Thoracic aorta (tissue), 2 donors: ENCODE results near the gene CDH22. TPM values are rescaled to one million over a fixed set of nuclear protein-coding genes. Genes with fewer than 3 reads are reported as not detected.

Experiments used
- ATAC-seq: fragments of 150-250 bp; one replicate; pipeline ENCODE4 v1.8.0; 2017; ENCODE audit warnings: low read depth; ENCODE audit not compliant: insufficient number of reproducible peaks, low FRiP score
- DNase-seq: peaks from one replicate; pipeline ENCODE4 v3.0.0-alpha.2; 2020; ENCODE audit warnings: low spot score
- H3K27ac ChIP-seq, 2 donors: fragments of 200-600 bp; sonication (generic); 1 replicate in 1 of 2; 2 replicates in 1 of 2; pipeline ENCODE4 v1.5.1; 2016; ENCODE audit warnings: mild to moderate bottlenecking in 2 of 2, moderate library complexity in 2 of 2
- H3K27me3 ChIP-seq: fragments of 200-600 bp; sonication (generic); replicated peaks from 2 replicates; pipeline ENCODE4 v1.6.0; 2016; ENCODE audit warnings: mild to moderate bottlenecking; ENCODE audit not compliant: insufficient read depth
- H3K36me3 ChIP-seq: fragments of 200-600 bp; sonication (generic); one replicate; pipeline ENCODE4 v1.5.1; 2016
- H3K4me1 ChIP-seq, 2 donors: fragments of 200-600 bp; sonication (generic); 1 replicate in 1 of 2; 2 replicates in 1 of 2; pipeline versions ENCODE4 v1.5.1 to v1.6.0; 2016; ENCODE audit warnings: low read depth in 2 of 2, mild to moderate bottlenecking in 1 of 2; ENCODE audit not compliant: control insufficient read depth in 1 of 2
- H3K4me3 ChIP-seq: fragments of 200-600 bp; sonication (generic); 2 replicates; pipeline ENCODE4 v1.5.1; 2016; ENCODE audit warnings: mild to moderate bottlenecking
- H3K9me3 ChIP-seq: fragments of 200-600 bp; sonication (generic); 2 replicates; pipeline ENCODE4 v1.5.1; 2016
- total RNA-seq, 2 donors: library from RNA; depleted of rRNA; stranded (reverse); fragments of >200 nt; gene quantifications; one replicate each; pipeline versions ENCODE4 v1.1.0 to v1.2.3, GENCODE V29; 2016
- TF ChIP-seq, protein P1 (sequence below): fragments of 200-600 bp; sonication (generic); IDR thresholded peaks from one replicate; pipeline ENCODE4 v1.5.1; 2019; ENCODE audit warnings: antibody characterized with exemption

Gene CDH22
- total RNA-seq, 2 donors from 2014 or later: not detected

DNA sequence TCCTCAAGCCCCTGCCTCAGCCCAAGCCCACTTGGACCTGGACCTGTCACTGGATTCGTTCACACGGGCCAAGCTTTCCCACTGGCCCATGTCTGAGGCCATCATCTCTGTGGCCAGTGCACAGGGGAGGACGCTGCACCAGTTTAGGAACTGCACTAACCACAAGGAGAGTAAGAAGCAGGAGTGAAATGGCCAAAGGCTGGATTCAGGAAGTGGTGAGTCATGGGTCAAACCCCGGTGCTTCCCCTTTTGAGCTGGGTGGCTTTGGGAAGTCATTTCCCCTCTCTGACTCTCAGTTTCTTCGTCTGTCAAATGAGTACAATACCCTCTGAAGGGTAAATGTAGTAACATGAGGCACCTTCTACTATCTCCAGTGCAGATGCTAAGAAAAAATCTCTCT, 102.3 kb downstream of the CDH22 start:
- ATAC-seq (no peak), DNase-seq (no peak)
- Histone ChIP-seq H3K4me1 (peaks cover 0 to 5% of the 10 kb centered on the region in 2 donors), H3K27ac (no peak overlapping the region), H3K4me3 (no peak overlapping the region), H3K9me3 (no peaks in the 10 kb centered on the region), H3K27me3 (peaks cover 5% of the 10 kb centered on the region), H3K36me3 (no peaks in the 10 kb centered on the region)
- TF ChIP-seq, protein P1, sequence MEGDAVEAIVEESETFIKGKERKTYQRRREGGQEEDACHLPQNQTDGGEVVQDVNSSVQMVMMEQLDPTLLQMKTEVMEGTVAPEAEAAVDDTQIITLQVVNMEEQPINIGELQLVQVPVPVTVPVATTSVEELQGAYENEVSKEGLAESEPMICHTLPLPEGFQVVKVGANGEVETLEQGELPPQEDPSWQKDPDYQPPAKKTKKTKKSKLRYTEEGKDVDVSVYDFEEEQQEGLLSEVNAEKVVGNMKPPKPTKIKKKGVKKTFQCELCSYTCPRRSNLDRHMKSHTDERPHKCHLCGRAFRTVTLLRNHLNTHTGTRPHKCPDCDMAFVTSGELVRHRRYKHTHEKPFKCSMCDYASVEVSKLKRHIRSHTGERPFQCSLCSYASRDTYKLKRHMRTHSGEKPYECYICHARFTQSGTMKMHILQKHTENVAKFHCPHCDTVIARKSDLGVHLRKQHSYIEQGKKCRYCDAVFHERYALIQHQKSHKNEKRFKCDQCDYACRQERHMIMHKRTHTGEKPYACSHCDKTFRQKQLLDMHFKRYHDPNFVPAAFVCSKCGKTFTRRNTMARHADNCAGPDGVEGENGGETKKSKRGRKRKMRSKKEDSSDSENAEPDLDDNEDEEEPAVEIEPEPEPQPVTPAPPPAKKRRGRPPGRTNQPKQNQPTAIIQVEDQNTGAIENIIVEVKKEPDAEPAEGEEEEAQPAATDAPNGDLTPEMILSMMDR: no peak

DNA sequence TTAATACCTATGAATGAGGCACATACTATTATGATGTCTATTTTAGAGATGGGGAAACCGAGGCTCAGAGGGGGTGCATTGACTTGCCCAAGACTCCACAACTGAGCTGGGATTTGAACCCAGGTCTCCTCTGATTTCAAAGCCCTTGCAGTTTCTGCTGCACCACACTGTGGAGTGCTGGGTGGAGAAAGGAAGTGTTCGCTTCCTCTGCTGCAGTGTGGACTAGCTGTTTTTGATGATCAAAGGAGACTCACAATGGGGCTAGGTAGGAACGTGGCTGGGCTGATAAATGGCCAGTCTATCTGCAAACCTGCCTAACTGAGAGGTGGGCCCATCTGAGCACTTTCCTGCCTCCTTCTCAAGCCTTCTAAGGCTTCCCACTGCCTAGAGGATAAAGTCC, 102.9 kb downstream of the CDH22 start:
- no peak overlapping the region for H3K4me3 ChIP-seq
- H3K36me3 ChIP-seq: no peaks in the 10 kb centered on the region
- H3K9me3 ChIP-seq: no peaks in the 10 kb centered on the region
- peaks cover 9% of the 10 kb centered on the region for H3K27me3 ChIP-seq
- ATAC-seq (no peak), DNase-seq (no peak)
- TF ChIP-seq, protein P1: no peak
- peaks cover 0 to 5% of the 10 kb centered on the region in 2 donors for H3K4me1 ChIP-seq
- H3K27ac ChIP-seq: no peak overlapping the region

DNA sequence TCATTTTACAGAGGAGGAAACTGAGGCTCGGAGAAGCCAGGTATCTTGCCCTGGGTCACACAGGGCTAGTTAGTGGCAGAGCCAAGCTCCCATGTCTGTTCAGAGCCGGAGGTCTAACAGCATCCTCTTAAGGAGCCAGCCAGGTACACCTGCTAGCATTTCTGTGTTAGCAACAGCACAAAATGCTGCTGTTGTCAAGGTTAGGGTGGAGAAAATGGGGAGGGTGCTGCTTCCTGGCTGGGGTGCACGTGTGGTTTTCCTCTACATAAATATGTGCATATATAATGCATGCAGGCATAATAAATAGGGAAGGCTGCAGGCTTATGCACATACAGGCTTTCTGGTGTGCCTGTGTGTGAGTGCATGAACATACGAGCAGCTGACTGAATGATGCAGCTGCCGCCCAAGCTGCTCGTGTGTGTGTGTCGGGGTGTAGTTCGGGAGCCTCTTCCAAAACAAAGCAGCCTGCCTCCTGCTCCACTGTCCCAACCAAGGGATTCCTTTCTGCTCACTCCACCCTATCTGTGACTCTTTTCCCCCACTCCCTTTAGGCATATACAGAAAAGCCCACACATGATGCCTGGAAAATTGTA, 103.6 kb downstream of the CDH22 start:
- Histone ChIP-seq H3K36me3 (no peaks in the 10 kb centered on the region), H3K27ac (no peak overlapping the region), H3K27me3 (peaks cover 11% of the 10 kb centered on the region), H3K4me1 (peaks cover 0 to 5% of the 10 kb centered on the region in 2 donors), H3K9me3 (no peaks in the 10 kb centered on the region), H3K4me3 (no peak overlapping the region)
- no peak for DNase-seq
- ATAC-seq: no peak
- TF ChIP-seq, protein P1: no peak

DNA sequence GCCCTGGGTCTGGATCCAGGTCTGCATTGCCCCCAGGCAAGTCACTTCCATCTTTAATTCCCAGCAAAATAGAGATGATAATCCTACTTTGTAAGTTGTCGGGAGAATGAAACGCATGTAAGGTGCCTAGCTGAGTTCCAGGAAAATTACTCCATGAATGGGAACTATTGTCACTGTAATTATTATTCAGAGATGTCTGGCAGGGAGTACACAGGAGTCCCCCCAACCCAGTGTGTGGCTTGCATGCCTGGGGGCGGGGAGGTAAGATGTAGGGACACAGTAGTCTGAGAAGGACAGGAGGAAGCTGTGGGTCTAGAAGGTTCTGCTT, 104.8 kb downstream of the CDH22 start:
- DNase-seq (no peak), ATAC-seq (no peak)
- Histone ChIP-seq H3K27ac (no peak overlapping the region), H3K4me1 (peaks cover 0 to 5% of the 10 kb centered on the region in 2 donors), H3K36me3 (no peaks in the 10 kb centered on the region), H3K4me3 (no peak overlapping the region), H3K27me3 (peaks cover 11% of the 10 kb centered on the region), H3K9me3 (no peaks in the 10 kb centered on the region)
- TF ChIP-seq, protein P1: no peak

DNA sequence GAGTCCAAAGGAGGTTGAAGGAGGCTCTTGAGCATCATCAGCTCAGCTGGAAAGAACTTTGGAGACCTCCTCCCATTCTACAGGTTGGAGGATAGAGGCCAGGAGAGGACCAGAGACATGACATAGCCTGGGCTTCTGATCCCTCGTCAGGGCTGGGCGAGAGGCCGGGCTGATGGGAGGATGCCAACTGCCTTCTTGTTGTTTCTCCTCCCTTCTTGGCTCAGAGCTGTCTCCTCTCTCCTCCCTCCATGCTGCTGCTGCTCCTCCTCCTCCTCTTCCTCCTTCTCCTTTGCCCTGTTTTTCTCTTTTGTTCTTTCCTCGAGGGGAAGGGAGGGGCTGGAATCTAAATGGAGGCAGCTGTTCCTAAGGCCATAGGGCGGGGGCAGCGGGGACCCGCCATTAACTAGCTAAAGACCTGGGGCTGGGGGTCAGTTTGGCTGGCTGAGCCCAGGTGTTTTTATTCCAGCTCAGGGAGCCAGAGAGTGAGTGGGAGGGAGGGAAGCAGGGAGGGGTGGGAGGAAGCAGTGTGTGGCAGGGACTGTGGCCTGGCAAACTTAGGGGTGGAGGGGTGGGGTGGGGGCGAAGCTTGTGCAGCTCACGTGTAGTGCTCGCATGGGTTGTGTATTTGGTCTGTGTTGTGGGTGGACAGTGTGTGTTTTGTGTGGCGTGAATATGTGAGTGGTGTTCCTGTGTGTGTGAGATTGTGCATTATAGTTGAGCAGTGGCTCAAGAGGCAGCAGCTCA, 105.4 kb downstream of the CDH22 start:
- ATAC-seq (no peak), DNase-seq (no peak)
- Histone ChIP-seq H3K27ac (no peak overlapping the region), H3K9me3 (no peaks in the 10 kb centered on the region), H3K4me1 (peaks cover 0 to 5% of the 10 kb centered on the region in 2 donors), H3K4me3 (no peak overlapping the region), H3K27me3 (peaks cover 11% of the 10 kb centered on the region), H3K36me3 (no peaks in the 10 kb centered on the region)
- TF ChIP-seq, protein P1: no peak
